Muscle layer of colon (tissue), 2 donors: ENCODE data around the gene TEKTIP1.
"Not testable (repeated sequence)": the region's sequence is repeated elsewhere in the genome, so short reads cannot be mapped to it uniquely, and the experiment has no call there.

ENCODE experiments used
- H3K27ac ChIP-seq: one replicate; pipeline ENCODE4 v1.7.0; 2013; ENCODE audit warnings: low read depth, mild to moderate bottlenecking, low read length, moderate library complexity
- H3K27me3 ChIP-seq, 2 donors: one replicate each; pipeline ENCODE4 v1.7.0; 2013; ENCODE audit warnings: low read length in 2 of 2, mild to moderate bottlenecking in 2 of 2; ENCODE audit not compliant: insufficient read depth in 2 of 2, control insufficient read depth in 1 of 2
- H3K36me3 ChIP-seq: one replicate; pipeline ENCODE4 v1.7.0; 2013; ENCODE audit warnings: mild to moderate bottlenecking, low read length; ENCODE audit not compliant: insufficient read depth
- H3K4me1 ChIP-seq: one replicate; pipeline ENCODE4 v1.7.0; 2013; ENCODE audit warnings: mild to moderate bottlenecking, low read length; ENCODE audit not compliant: insufficient read depth
- H3K4me3 ChIP-seq, 2 donors: one replicate each; pipeline ENCODE4 v1.7.0; 2013; ENCODE audit warnings: low read length in 2 of 2, low read depth in 1 of 2, mild to moderate bottlenecking in 1 of 2, moderate library complexity in 1 of 2
- H3K9ac ChIP-seq: one replicate; pipeline ENCODE4 v1.7.0; 2013; ENCODE audit warnings: low read length
- H3K9me3 ChIP-seq: one replicate; pipeline ENCODE4 v1.7.0; 2013; ENCODE audit warnings: mild to moderate bottlenecking, low read length
- donor health status: abdominal sarcoma.
- donor health status: Adenocarcinoma of cecum.

The TEKTIP1 gene

GRCh38 chr19:3500429-3501101 lies 38.4 kb upstream of the TEKTIP1 start, which contains the start of gene DOHH:
Gene DOHH (minus strand): TSS chr19:3500674. CDS start chr19:3496814, 3,860 bp downstream.
- peaks cover 15% of the 10 kb centered on the region for H3K4me1 ChIP-seq
- H3K27ac ChIP-seq = peak within 1 kb of the TSS; percentile 96
- no peaks in the 10 kb centered on the region for H3K9me3 ChIP-seq
- peak within 1 kb of the TSS; percentile 88 to 89 for H3K4me3 ChIP-seq
- H3K36me3 ChIP-seq = peaks cover 14% of the 10 kb centered on the region
- H3K27me3 ChIP-seq = no peaks in the 10 kb centered on the region
- H3K9ac ChIP-seq = peak within 1 kb of the TSS; percentile 54

- Histone ChIP-seq H3K9me3 (no peaks in the 10 kb centered on the region), H3K36me3 (peaks cover 6% of the 10 kb centered on the region), H3K27me3 (no peaks in the 10 kb centered on the region), H3K4me1 (peaks cover 15% of the 10 kb centered on the region), H3K9ac (no peak overlapping the region), H3K27ac (no peak overlapping the region), H3K4me3 (no peak overlapping the region)
Observed at GRCh38 chr19:3501780-3502179, 37.2 kb upstream of the TEKTIP1 start.

GRCh38 chr19:3503036-3503572 lies 35.9 kb upstream of the TEKTIP1 start:
- H3K4me3 ChIP-seq = no peak overlapping the region
- H3K27me3 ChIP-seq = no peaks in the 10 kb centered on the region
- no peak overlapping the region for H3K9ac ChIP-seq
- H3K9me3 ChIP-seq = no peaks in the 10 kb centered on the region
- no peak overlapping the region for H3K27ac ChIP-seq
- peaks cover 19% of the 10 kb centered on the region for H3K4me1 ChIP-seq
- no peaks in the 10 kb centered on the region for H3K36me3 ChIP-seq

- Histone ChIP-seq H3K27me3 (no peaks in the 10 kb centered on the region), H3K9me3 (no peaks in the 10 kb centered on the region), H3K4me1 (peaks cover 13% of the 10 kb centered on the region), H3K9ac (no peak overlapping the region), H3K4me3 (no peak overlapping the region), H3K36me3 (peaks cover 13% of the 10 kb centered on the region), H3K27ac (no peak overlapping the region)
Observed at GRCh38 chr19:3504735-3505134, 34.2 kb upstream of the TEKTIP1 start.

- peaks cover 8% of the 10 kb centered on the region for H3K4me1 ChIP-seq
Observed at GRCh38 chr19:3505598-3506383, 33.2 kb upstream of the TEKTIP1 start, which contains the start of gene FZR1. Gene FZR1 (plus strand): TSS chr19:3506311. CDS start chr19:3522990, 16,679 bp downstream.

GRCh38 chr19:3506384-3507340 lies 32.3 kb upstream of the TEKTIP1 start:
- H3K9me3 ChIP-seq = no peaks in the 10 kb centered on the region
- H3K36me3 ChIP-seq = peaks cover 16% of the 10 kb centered on the region
- H3K27ac ChIP-seq = peak overlapping the region; percentile 93
- H3K4me3 ChIP-seq = peak overlapping the region; percentile 78 to 84
- H3K27me3 ChIP-seq = no peaks in the 10 kb centered on the region
- peaks cover 4% of the 10 kb centered on the region for H3K4me1 ChIP-seq
- H3K9ac ChIP-seq = peak overlapping the region; percentile 61

More at GRCh38 chr19:3505598-3506383, 33.2 kb upstream of the TEKTIP1 start, which contains the start of gene FZR1:
- Histone ChIP-seq H3K9me3 (no peaks in the 10 kb centered on the region), H3K36me3 (peaks cover 16% of the 10 kb centered on the region), H3K9ac (peak within 1 kb of the TSS; percentile 61), H3K4me3 (peak within 1 kb of the TSS; percentile 78 to 84), H3K27me3 (no peaks in the 10 kb centered on the region), H3K27ac (peak within 1 kb of the TSS; percentile 93)

- Histone ChIP-seq H3K4me1 (peaks cover 4% of the 10 kb centered on the region), H3K27ac (peak overlapping the region; percentile 75), H3K9me3 (no peaks in the 10 kb centered on the region), H3K27me3 (no peaks in the 10 kb centered on the region), H3K36me3 (peaks cover 16% of the 10 kb centered on the region), H3K4me3 (peak overlapping the region; percentile 78 to 84), H3K9ac (peak overlapping the region; percentile 61)
Observed at GRCh38 chr19:3507371-3508120, 31.4 kb upstream of the TEKTIP1 start.

- not testable (repeated sequence) for H3K27ac ChIP-seq, H3K27me3 ChIP-seq, H3K4me3 ChIP-seq, H3K4me1 ChIP-seq, H3K9me3 ChIP-seq, H3K9ac ChIP-seq
- peaks cover 16% of the 10 kb centered on the region for H3K36me3 ChIP-seq
Observed at GRCh38 chr19:3508121-3508661, 30.8 kb upstream of the TEKTIP1 start.

- peaks cover 4% of the 10 kb centered on the region for H3K4me1 ChIP-seq
- no peak overlapping the region for H3K27ac ChIP-seq
- no peaks in the 10 kb centered on the region for H3K27me3 ChIP-seq
- no peak overlapping the region for H3K9ac ChIP-seq
- H3K36me3 ChIP-seq = peaks cover 16% of the 10 kb centered on the region
- no peaks in the 10 kb centered on the region for H3K9me3 ChIP-seq
- H3K4me3 ChIP-seq = no peak overlapping the region
Observed at GRCh38 chr19:3508771-3509535, 30.0 kb upstream of the TEKTIP1 start.
